ENCODE data around the gene DYNC1H1.

DYNC1H1 gene

GRCh38 chr14:101964297-101965180, at the start of gene DYNC1H1:
TSS of gene DYNC1H1 (plus strand) at chr14:101964573. CDS start at chr14:101964692, 119 bp downstream.
- in situ Hi-C loops (cut with MboI; ENCODE audit: low sequenced_read_pairs) = no loop called here

GRCh38 chr14:101915871-101916815, 48.2 kb upstream of the DYNC1H1 start:
- in situ Hi-C loops (cut with MboI; ENCODE audit: low sequenced_read_pairs) = no loop called here

- in situ Hi-C loops (cut with MboI; ENCODE audit: low sequenced_read_pairs) = no loop called here
These were observed 47.5 kb upstream of the DYNC1H1 start for GRCh38 chr14:101916816-101917412.

- in situ Hi-C loops (cut with MboI; ENCODE audit: low sequenced_read_pairs) = no loop called here
These were observed 46.9 kb upstream of the DYNC1H1 start for GRCh38 chr14:101917413-101918017.

GRCh38 chr14:101918065-101918989, 46.0 kb upstream of the DYNC1H1 start:
- in situ Hi-C loops (cut with MboI; ENCODE audit: low sequenced_read_pairs) = no loop called here

- in situ Hi-C loops (cut with MboI; ENCODE audit: low sequenced_read_pairs) = no loop called here
These were observed 44.1 kb upstream of the DYNC1H1 start for GRCh38 chr14:101920271-101920670.

- in situ Hi-C loops (cut with MboI; ENCODE audit: low sequenced_read_pairs) = no loop called here
These were observed 41.5 kb upstream of the DYNC1H1 start for GRCh38 chr14:101922866-101923265.

- in situ Hi-C loops (cut with MboI; ENCODE audit: low sequenced_read_pairs) = no loop called here
These were observed 39.2 kb upstream of the DYNC1H1 start for GRCh38 chr14:101925152-101925551.

- in situ Hi-C loops (cut with MboI; ENCODE audit: low sequenced_read_pairs) = no loop called here
These were observed 38.3 kb upstream of the DYNC1H1 start for GRCh38 chr14:101926085-101926484.

GRCh38 chr14:101926620-101927019, 37.8 kb upstream of the DYNC1H1 start:
- in situ Hi-C loops (cut with MboI; ENCODE audit: low sequenced_read_pairs) = no loop called here

GRCh38 chr14:101927859-101928258, 36.5 kb upstream of the DYNC1H1 start:
- in situ Hi-C loops (cut with MboI; ENCODE audit: low sequenced_read_pairs) = no loop called here

- in situ Hi-C loops (cut with MboI; ENCODE audit: low sequenced_read_pairs) = no loop called here
These were observed 35.9 kb upstream of the DYNC1H1 start for GRCh38 chr14:101928415-101928841.

- in situ Hi-C loops (cut with MboI; ENCODE audit: low sequenced_read_pairs) = no loop called here
These were observed 35.3 kb upstream of the DYNC1H1 start for GRCh38 chr14:101929096-101929495.

- in situ Hi-C loops (cut with MboI; ENCODE audit: low sequenced_read_pairs) = no loop called here
These were observed 34.4 kb upstream of the DYNC1H1 start for GRCh38 chr14:101929946-101930345.

- in situ Hi-C loops (cut with MboI; ENCODE audit: low sequenced_read_pairs) = no loop called here
These were observed 31.7 kb upstream of the DYNC1H1 start for GRCh38 chr14:101932673-101933072.

GRCh38 chr14:101933209-101933608, 31.2 kb upstream of the DYNC1H1 start:
- in situ Hi-C loops (cut with MboI; ENCODE audit: low sequenced_read_pairs) = no loop called here

- in situ Hi-C loops (cut with MboI; ENCODE audit: low sequenced_read_pairs) = no loop called here
These were observed 29.7 kb upstream of the DYNC1H1 start for GRCh38 chr14:101934601-101935150.

- in situ Hi-C loops (cut with MboI; ENCODE audit: low sequenced_read_pairs) = no loop called here
These were observed 26.2 kb upstream of the DYNC1H1 start for GRCh38 chr14:101937926-101938767.

Measured in HL-60/S4 treated with retinoic acid at 250 ng/mL for 4 days and 3 days (cell line).